ENCODE results near the gene FAM135A.
"Not testable (repeated sequence)": the region's sequence is repeated elsewhere in the genome, so short reads cannot be mapped to it uniquely, and the experiment has no call there.

Gene FAM135A

GRCh38 chr6:70604254-70604653 lies 190.9 kb downstream of the FAM135A start:
- no peak for TF ChIP-seq CTCF (IDR thresholded peaks at IDR 0.05; ENCODE audit: poor library complexity, severe bottlenecking)
- Histone ChIP-seq H3K4me1 (ENCODE audit: insufficient read depth, poor library complexity, severe bottlenecking) (no peaks in the 10 kb centered on the region), H3K27ac (ENCODE audit: poor library complexity, severe bottlenecking) (no peak overlapping the region), H3K9me3 (ENCODE audit: severe bottlenecking) (no peaks in the 10 kb centered on the region), H3K36me3 (ENCODE audit: low read depth) (no peaks in the 10 kb centered on the region), H3K27me3 (ENCODE audit: insufficient read depth, poor library complexity, severe bottlenecking) (no peaks in the 10 kb centered on the region), H3K4me3 (ENCODE audit: severe bottlenecking) (no peak overlapping the region)
- ATAC-seq (ENCODE audit: low read depth) (no peak), DNase-seq (ENCODE audit: low spot score) (no peak)

DNA sequence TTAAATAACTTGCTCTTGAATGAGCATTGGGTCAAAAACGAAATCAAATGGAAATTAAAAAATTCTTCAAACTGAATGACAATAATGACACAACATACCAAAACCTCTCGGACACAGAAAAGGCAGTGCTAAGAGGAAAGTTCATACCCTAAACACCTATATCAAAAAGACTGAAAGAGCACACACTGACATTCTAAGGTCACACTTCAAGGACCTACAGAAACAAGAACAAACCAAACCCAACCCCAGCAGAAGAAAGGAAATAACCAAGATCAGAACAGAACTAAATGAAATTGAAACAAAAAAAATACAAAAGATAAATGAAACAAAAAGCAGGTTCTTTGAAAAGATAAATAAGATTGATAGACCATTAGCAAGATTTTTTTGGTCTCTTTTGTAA lies 194.1 kb downstream of the FAM135A start:
- not testable (repeated sequence) for ATAC-seq (ENCODE audit: low read depth); H3K27ac ChIP-seq (ENCODE audit: poor library complexity, severe bottlenecking); H3K27me3 ChIP-seq (ENCODE audit: insufficient read depth, poor library complexity, severe bottlenecking); DNase-seq (ENCODE audit: low spot score); H3K9me3 ChIP-seq (ENCODE audit: severe bottlenecking); H3K4me3 ChIP-seq (ENCODE audit: severe bottlenecking); H3K36me3 ChIP-seq (ENCODE audit: low read depth); H3K4me1 ChIP-seq (ENCODE audit: insufficient read depth, poor library complexity, severe bottlenecking)

GRCh38 chr6:70609181-70609580 lies 195.9 kb downstream of the FAM135A start:
- H3K9me3 ChIP-seq (ENCODE audit: severe bottlenecking); H3K4me1 ChIP-seq (ENCODE audit: insufficient read depth, poor library complexity, severe bottlenecking); H3K27me3 ChIP-seq (ENCODE audit: insufficient read depth, poor library complexity, severe bottlenecking); H3K4me3 ChIP-seq (ENCODE audit: severe bottlenecking); ATAC-seq (ENCODE audit: low read depth); H3K27ac ChIP-seq (ENCODE audit: poor library complexity, severe bottlenecking); H3K36me3 ChIP-seq (ENCODE audit: low read depth); DNase-seq (ENCODE audit: low spot score): not testable (repeated sequence)
